K562 (cell line): ENCODE measurements around the gene UNC119.

Source experiments
- MAX ChIP-seq: sonication (generic); formaldehyde crosslinking; IDR thresholded peaks from 2 replicates; pipeline ENCODE4 v1.9.0; 2022; ENCODE audit warnings: mild to moderate bottlenecking, missing genetic modification reagents
- RNF2 ChIP-seq: sonication (generic); IDR thresholded peaks from 2 replicates; pipeline ENCODE4 v1.6.1; 2016
- TF ChIP-seq, protein P1 (sequence below), 3 experiments: IDR thresholded peaks in 2 of 3; conservative IDR thresholded peaks in 1 of 3; 2 replicates each; pipeline ENCODE4 v1.5.1; 2011 to 2012; ENCODE audit warnings: low read length in 3 of 3, mild to moderate bottlenecking in 3 of 3, control low read depth in 2 of 3, improper control_type of control experiment in 1 of 3, inconsistent platforms in 1 of 3, low read depth in 1 of 3, mixed read lengths in 1 of 3, moderate library complexity in 1 of 3; ENCODE audit not compliant: insufficient read depth in 2 of 3

DNA sequence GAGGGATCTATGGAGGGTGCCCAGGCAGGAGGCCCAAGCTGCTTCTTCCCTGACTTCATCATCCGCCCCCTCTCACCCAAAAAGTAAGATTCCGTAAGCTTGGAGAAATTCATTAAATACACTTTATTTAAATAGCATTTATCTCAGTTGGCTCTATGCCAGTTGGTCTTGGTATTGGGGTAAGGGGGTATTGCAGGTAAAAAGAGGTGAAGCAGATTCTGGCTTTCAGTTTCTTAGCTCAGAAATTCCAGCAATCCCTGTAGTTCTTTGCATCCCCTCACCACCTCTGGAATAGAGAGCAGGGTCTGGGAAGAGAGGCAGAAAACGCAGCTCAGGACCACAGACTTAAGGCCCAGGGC, 25.0 kb upstream of the UNC119 start:
- TF ChIP-seq, protein P1, sequence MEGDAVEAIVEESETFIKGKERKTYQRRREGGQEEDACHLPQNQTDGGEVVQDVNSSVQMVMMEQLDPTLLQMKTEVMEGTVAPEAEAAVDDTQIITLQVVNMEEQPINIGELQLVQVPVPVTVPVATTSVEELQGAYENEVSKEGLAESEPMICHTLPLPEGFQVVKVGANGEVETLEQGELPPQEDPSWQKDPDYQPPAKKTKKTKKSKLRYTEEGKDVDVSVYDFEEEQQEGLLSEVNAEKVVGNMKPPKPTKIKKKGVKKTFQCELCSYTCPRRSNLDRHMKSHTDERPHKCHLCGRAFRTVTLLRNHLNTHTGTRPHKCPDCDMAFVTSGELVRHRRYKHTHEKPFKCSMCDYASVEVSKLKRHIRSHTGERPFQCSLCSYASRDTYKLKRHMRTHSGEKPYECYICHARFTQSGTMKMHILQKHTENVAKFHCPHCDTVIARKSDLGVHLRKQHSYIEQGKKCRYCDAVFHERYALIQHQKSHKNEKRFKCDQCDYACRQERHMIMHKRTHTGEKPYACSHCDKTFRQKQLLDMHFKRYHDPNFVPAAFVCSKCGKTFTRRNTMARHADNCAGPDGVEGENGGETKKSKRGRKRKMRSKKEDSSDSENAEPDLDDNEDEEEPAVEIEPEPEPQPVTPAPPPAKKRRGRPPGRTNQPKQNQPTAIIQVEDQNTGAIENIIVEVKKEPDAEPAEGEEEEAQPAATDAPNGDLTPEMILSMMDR (IDR thresholded peaks at IDR 0.05 in 2 of 3, conservative IDR thresholded peaks at IDR 0.05 in 1 of 3; ENCODE audit: insufficient read depth in 2 of 3, low read depth in 1 of 3, low read length in 3 of 3) = no peak
- TF ChIP-seq RNF2 (no peak), MAX (CRISPR knock-in tag) (no peak)
